ENCODE measurements around the gene NUDT22.
A peak's percentile ranks its signal among the peaks of the same experiment; 100 is the strongest.

NUDT22 gene

DNA sequence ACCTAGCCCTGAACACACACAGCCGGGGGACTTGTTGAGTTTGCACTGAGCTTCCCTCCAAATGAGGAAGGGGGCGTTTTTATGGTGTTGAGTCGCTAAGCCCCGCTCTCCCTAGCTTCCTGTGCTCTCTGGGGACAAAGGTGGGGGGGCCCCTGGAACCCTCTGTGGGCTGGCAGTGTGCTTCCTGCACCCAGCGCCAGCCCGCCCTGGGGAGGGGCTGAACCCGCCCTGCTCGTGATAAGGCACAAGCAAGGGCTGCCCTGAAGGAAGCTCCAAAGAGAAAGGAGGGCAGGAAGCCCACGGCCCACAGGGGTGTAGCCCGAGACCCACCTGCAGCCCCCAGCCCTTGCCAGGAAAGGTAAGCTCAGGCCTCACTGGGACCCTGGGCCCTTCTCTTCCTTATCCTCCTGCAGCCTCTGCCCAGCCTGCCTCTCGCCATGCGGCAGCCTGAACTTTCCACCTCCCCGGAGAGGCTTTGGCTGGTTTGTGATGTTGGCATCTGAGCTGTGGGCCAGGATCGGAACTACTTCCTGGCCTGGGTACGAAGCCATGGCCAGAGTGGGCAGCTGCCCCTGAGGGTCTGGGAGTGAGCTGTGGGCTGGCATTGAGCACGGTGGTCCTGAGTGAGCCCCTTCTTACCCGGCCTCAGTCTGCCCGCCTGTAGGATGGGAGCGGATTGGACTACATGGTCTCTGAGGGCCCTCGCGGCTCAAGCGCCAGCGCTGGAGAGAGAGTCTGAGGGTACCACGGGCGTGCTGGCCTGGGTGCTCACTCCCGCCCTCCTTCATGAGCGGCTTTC lies 19.4 kb upstream of the NUDT22 start, which contains the start of gene FERMT3:
Gene FERMT3, plus strand, starts transcription at position 265 of the 799 bp plus-strand sequence. CDS start 644 bp downstream, outside the sequence.
- H3K4me3 ChIP-seq (replicated peaks in 1 of 2; ENCODE audit: low read depth in 2 of 2, low read length in 2 of 2): peak within 1 kb of the TSS in 1 of 2 donors; percentile 30
- TF ChIP-seq CTCF (IDR thresholded peaks at IDR 0.05; ENCODE audit: low read depth, low read length): no peak
- DNase-seq (ENCODE audit: low read depth in 2 of 2): no peak

DNA sequence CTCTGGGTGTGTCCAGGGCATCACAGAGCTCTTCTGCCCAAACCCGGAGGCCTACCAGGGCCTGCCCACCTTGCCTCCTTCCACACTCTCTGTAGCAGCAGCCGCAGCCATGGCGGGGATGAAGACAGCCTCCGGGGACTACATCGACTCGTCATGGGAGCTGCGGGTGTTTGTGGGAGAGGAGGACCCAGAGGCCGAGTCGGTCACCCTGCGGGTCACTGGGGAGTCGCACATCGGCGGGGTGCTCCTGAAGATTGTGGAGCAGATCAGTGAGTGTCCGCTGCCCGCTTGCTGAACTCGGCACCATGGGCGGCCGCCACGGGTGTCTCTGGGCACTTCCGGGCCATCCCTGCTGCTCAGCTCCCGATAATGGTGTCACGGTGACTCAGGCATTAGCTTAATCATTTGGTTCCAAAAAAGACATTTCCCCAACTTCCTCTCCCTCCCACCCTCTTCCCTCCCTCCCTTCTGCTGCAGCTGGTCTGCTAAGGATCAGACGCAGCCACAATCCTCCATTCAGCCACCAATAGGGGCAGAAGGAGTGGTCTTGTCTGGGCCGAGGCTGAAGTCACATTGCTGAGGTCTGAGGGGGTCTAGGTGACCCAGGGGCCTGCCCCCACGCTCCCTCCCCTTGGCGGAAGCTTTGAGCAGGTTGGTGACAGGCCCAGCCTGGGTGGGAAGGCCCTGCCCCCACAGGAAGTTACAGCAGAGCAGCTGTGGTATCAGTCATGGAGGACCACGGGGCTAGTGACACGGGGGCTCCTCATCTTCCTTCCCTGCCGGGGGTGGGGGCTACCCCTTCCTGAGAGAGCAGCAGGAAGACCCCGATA lies 18.6 kb upstream of the NUDT22 start:
- peak overlapping the region in 1 of 2 donors; percentile 30 for H3K4me3 ChIP-seq (replicated peaks in 1 of 2; ENCODE audit: low read depth in 2 of 2, low read length in 2 of 2)
- peak; percentile 79 to 90 for DNase-seq (ENCODE audit: low read depth in 2 of 2)
- no peak for TF ChIP-seq CTCF (IDR thresholded peaks at IDR 0.05; ENCODE audit: low read depth, low read length)

DNA sequence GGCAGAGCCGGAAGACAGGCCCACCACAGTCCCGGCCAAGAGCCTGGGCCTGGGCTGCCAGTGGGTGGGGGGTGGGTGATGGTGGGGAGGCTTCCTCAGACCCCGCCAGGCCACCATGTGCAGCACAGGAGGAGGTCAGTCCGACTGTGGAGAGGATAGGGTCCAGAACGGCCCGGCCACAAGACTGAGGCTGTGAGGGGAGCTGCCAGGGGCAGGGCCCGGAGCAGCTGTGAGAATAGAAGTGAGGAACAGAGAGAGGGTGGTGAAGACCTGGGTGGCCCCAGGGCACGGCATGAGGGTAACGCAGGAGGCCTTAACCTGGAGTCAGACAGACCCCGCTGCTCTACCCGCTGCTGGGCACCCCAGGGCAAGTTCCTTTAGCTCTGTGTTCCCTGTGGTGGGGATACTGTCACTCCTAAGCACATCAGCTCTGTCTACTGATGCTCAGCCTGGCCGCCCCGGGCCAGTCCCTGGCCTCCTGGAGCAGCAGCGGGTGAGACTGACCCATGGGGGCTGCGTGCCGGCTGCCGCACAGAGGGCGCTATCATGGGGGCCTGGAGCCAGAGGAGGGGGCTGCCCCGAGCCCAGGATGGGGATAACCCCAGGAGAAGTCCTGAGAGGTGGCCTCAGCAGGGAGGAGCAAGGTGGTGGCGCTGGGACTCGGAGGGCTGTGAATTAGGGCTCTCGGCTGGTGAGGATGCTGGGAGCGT lies 17.8 kb upstream of the NUDT22 start:
- TF ChIP-seq CTCF (IDR thresholded peaks at IDR 0.05; ENCODE audit: low read depth, low read length): no peak
- H3K4me3 ChIP-seq (replicated peaks in 1 of 2; ENCODE audit: low read depth in 2 of 2, low read length in 2 of 2): peak overlapping the region in 1 of 2 donors; percentile 30
- no peak for DNase-seq (ENCODE audit: low read depth in 2 of 2)

DNA sequence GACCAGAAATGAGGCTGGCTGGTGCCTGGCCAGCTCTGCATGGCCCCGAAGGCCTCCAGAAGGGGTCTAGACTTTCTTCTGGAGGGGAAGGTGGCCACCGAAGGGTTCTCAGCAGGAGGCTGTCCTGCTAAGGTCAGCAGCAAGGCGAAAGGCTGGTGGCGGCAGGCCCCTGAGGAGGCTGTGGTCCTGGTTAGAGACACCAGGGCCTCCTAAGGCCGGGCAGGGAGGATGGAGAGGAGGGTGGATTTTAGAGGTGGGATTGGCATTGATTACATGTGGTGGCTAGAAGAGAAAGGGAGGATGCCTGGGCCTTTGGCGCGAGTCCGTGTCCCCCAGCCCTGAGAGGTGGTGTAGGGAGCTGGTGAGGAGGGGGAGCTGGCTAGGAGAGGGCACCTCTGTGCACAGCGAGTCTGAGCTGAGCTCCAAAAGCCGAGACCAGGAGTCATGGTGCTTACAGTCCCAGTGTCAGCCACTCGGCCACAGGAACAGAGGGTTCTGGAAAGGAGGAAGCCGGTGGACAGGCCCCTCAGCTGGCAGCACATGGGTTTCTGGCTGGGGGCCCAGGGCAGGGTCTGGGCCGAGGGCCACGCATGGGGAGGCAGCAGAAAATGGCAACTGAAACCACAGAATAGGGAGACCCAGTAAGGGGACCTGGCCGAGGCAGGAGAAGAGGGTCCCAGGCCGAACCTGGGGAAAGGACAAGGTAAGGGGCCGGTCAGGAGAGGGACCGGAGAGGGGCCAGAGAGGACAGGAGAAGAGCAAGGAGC lies 17.1 kb upstream of the NUDT22 start:
- no peak for TF ChIP-seq CTCF (IDR thresholded peaks at IDR 0.05; ENCODE audit: low read depth, low read length)
- DNase-seq (ENCODE audit: low read depth in 2 of 2): no peak
- no peak overlapping the region for H3K4me3 ChIP-seq (replicated peaks in 1 of 2; ENCODE audit: low read depth in 2 of 2, low read length in 2 of 2)

DNA sequence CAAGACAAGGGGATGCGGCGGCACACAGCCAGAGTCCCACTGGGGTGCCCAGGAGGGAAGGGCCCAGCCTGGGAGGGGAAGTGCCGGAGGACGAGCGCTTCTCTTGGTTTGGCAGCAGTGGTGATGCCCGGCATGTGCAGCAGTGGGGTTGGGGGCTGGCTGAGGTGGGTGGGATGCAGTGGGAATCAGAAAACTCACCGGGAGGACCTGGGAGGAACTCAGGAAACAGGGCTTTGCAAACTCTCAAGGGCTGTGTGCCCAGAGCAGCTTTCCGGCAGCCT lies 16.6 kb upstream of the NUDT22 start:
- H3K4me3 ChIP-seq (replicated peaks in 1 of 2; ENCODE audit: low read depth in 2 of 2, low read length in 2 of 2): no peak overlapping the region
- DNase-seq (ENCODE audit: low read depth in 2 of 2): no peak
- no peak for TF ChIP-seq CTCF (IDR thresholded peaks at IDR 0.05; ENCODE audit: low read depth, low read length)
